GM12878 (cell line): ENCODE results near the gene BRCA1.
"Not testable (repeated sequence)": the region's sequence is repeated elsewhere in the genome, so short reads cannot be mapped to it uniquely, and the experiment has no call there.

Experiments
- CEBPB ChIP-seq, 2 experiments: fragments of 150-350 bp in 1 of 2; IDR thresholded peaks; 2 replicates each; pipeline ENCODE4 v1.6.1; 2012 to 2014; ENCODE audit warnings: low read depth in 2 of 2, low read length in 2 of 2, borderline replicate concordance in 1 of 2, inconsistent platforms in 1 of 2
- CTCF ChIP-seq, 3 experiments: IDR thresholded peaks in 2 of 3; conservative IDR thresholded peaks in 1 of 3; 2 replicates each; pipeline ENCODE4 v1.5.1; 2011; ENCODE audit warnings: low read depth in 3 of 3, low read length in 3 of 3, mild to moderate bottlenecking in 3 of 3, control low read depth in 2 of 3, moderate library complexity in 2 of 3, inconsistent platforms in 1 of 3, mixed read lengths in 1 of 3; ENCODE audit not compliant: control insufficient read depth in 2 of 3, insufficient read depth in 1 of 3; ENCODE audit errors: extremely low read depth in 1 of 3
- DPF2 ChIP-seq: fragments of 450-650 bp; IDR thresholded peaks from 2 replicates; pipeline ENCODE4 v1.6.1; 2017; ENCODE audit warnings: mild to moderate bottlenecking
- SIX5 ChIP-seq: IDR thresholded peaks from 2 replicates; pipeline ENCODE4 v1.6.1; 2011; ENCODE audit warnings: mild to moderate bottlenecking, low read depth, low read length, moderate library complexity; ENCODE audit not compliant: severe bottlenecking
- TAF1 ChIP-seq: IDR thresholded peaks from 2 replicates; pipeline ENCODE4 v1.6.1; 2011; ENCODE audit warnings: mild to moderate bottlenecking, low read depth, low read length, borderline replicate concordance

GRCh38 chr17:43159957-43160356, 34.8 kb upstream of the BRCA1 start:
- not testable (repeated sequence) for TF ChIP-seq TAF1; CEBPB (IDR thresholded peaks at IDR 0.05; ENCODE audit: borderline replicate concordance in 1 of 2, low read depth in 2 of 2, low read length in 2 of 2); CTCF (IDR thresholded peaks at IDR 0.05 in 2 of 3, conservative IDR thresholded peaks at IDR 0.05 in 1 of 3; ENCODE audit: control insufficient read depth in 2 of 3, extremely low read depth in 1 of 3, insufficient read depth in 1 of 3, low read depth in 3 of 3, low read length in 3 of 3); SIX5; DPF2
